B cell (primary cell): Measurements from ENCODE around the gene ADAMTS16.

ENCODE experiments used
- EZH2 ChIP-seq: IDR thresholded peaks from 2 replicates; pipeline ENCODE4 v1.6.1; 2012; ENCODE audit warnings: borderline replicate concordance, low read depth, mild to moderate bottlenecking, moderate library complexity, low read length; ENCODE audit not compliant: insufficient read depth, poor library complexity, severe bottlenecking
- TF ChIP-seq, protein P1 (sequence below): fragments of 200-600 bp; IDR thresholded peaks from one replicate; pipeline ENCODE4 v1.8.0; 2022; ENCODE audit warnings: antibody characterized with exemption, mild to moderate bottlenecking

DNA sequence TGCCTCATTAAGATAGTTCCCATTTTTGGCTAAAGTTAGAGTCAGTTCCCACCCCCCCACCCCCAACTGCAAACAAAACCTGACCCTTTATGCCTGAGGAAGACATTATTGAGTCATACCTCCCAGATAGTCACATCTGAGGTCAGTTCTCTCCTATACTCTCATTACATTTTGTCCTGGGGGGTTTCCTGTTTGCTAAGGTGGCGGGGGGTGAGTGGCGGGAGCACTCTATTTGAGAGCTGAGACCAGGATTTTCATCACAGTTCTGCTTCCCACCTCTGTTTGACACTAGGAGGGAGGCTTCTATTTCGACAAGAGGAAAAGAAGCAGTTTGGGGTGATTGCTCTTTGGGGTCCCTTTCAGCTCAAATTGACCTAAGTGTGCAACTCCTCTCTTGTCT lies 222.9 kb downstream of the ADAMTS16 start:
- TF ChIP-seq, protein P1, sequence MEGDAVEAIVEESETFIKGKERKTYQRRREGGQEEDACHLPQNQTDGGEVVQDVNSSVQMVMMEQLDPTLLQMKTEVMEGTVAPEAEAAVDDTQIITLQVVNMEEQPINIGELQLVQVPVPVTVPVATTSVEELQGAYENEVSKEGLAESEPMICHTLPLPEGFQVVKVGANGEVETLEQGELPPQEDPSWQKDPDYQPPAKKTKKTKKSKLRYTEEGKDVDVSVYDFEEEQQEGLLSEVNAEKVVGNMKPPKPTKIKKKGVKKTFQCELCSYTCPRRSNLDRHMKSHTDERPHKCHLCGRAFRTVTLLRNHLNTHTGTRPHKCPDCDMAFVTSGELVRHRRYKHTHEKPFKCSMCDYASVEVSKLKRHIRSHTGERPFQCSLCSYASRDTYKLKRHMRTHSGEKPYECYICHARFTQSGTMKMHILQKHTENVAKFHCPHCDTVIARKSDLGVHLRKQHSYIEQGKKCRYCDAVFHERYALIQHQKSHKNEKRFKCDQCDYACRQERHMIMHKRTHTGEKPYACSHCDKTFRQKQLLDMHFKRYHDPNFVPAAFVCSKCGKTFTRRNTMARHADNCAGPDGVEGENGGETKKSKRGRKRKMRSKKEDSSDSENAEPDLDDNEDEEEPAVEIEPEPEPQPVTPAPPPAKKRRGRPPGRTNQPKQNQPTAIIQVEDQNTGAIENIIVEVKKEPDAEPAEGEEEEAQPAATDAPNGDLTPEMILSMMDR = no peak
- TF ChIP-seq EZH2 = no peak
